D721Med (cell line): Measurements from ENCODE around the gene RSPH9.
"Not testable (repeated sequence)": the region's sequence is repeated elsewhere in the genome, so short reads cannot be mapped to it uniquely, and the experiment has no call there.

Source experiments
- DNase-seq: peaks from one replicate; pipeline ENCODE4 v3.0.0; 2011; ENCODE audit warnings: low spot score; ENCODE audit not compliant: insufficient read length
- FAIRE-seq: peaks from 2 replicates; lab custom pipeline; 2011; peaks lifted over from hg19 to GRCh38; lab: Jason Lieb, UNC
- CTCF ChIP-seq: IDR thresholded peaks from 2 replicates; pipeline ENCODE4 v1.5.1; 2012; ENCODE audit warnings: mild to moderate bottlenecking, control low read depth; ENCODE audit not compliant: insufficient read depth; ENCODE audit errors: missing control alignments

RSPH9 gene

GRCh38 chr6:43639984-43640800 lies 4.6 kb upstream of the RSPH9 start:
- FAIRE-seq (no peak), DNase-seq (no peak)
- TF ChIP-seq CTCF: no peak

GRCh38 chr6:43645613-43645964 lies 753 bp downstream of the RSPH9 start:
- no peak for TF ChIP-seq CTCF
- no peak for DNase-seq
- no peak for FAIRE-seq

- no peak for DNase-seq
- no peak for FAIRE-seq
- TF ChIP-seq CTCF: no peak
These were observed 2.8 kb downstream of the RSPH9 start for GRCh38 chr6:43647613-43648012.

GRCh38 chr6:43648248-43648647 lies 3.4 kb downstream of the RSPH9 start:
- no peak for FAIRE-seq
- no peak for TF ChIP-seq CTCF

GRCh38 chr6:43652822-43653221 lies 8.0 kb downstream of the RSPH9 start:
- not testable (repeated sequence) for FAIRE-seq, DNase-seq

More at GRCh38 chr6:43648248-43648647, 3.4 kb downstream of the RSPH9 start:
- DNase-seq: no peak

GRCh38 chr6:43657221-43657802 lies 12.5 kb downstream of the RSPH9 start:
- no peak for FAIRE-seq
- no peak for TF ChIP-seq CTCF
- DNase-seq: no peak

- FAIRE-seq (no peak), DNase-seq (no peak)
- no peak for TF ChIP-seq CTCF
These were observed 13.3 kb downstream of the RSPH9 start for GRCh38 chr6:43658161-43658560.

- DNase-seq, FAIRE-seq: not testable (repeated sequence)
These were observed 18.1 kb downstream of the RSPH9 start for GRCh38 chr6:43662948-43663347.
